ENCODE measurements around the gene AK1.

DNA sequence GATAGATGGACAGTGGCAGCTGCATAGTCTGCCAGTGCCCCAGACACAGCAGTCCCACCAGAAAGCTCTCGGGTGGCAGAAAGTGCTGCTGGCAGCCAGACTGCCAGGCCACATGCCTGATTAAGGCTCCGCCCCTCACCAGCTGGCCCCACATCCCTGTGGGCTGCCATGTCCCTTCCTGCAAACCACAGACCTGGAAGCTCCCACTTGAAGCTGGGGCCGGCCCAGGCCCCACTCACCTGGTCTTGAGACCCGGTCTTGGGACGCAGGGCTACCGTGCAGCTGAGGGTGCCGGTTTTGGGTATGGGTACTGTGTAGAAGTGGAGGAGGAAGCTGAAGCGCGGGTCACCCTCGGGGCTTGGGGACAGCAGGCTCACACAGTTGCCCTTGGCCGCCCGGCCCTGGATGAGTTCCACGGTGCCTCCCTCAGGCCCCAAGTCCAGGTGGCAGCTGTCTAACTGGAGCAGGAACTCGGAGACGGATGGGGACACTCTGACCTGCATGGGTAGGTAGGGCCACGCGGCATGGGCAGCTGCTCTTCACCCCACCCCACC lies 59.5 kb downstream of the AK1 start:
- TF ChIP-seq CTCF (conservative IDR thresholded peaks at IDR 0.05 in 1 of 2, IDR thresholded peaks at IDR 0.05 in 1 of 2; ENCODE audit: extremely low read depth in 1 of 2, insufficient read depth in 1 of 2, low read depth in 1 of 2, low read length in 2 of 2) = no peak
- no peak for TF ChIP-seq EZH2 (IDR thresholded peaks at IDR 0.05; ENCODE audit: borderline replicate concordance, low read length)
